ENCODE measurements around the gene NKAIN1.

DNA sequence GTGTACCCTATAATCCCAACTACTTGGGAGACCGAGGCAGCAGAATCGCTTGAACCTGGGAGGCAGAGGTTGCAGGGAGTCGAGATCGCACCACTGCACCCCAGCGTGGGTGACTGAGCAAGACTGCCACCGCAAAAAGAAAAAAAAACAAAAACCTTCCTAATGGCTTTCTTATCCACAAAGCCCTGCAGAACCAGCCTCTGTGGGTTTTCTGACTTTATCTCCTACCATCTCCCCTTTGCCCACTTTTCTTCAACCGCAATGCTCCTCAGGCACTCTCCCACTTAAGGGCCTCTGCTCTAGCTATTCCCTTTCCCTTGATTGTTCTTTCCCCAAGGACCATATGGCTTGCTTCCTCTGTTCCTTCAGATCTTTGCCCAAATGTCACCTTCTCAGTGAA lies 106.3 kb downstream of the NKAIN1 start:
- TF ChIP-seq, protein P1, sequence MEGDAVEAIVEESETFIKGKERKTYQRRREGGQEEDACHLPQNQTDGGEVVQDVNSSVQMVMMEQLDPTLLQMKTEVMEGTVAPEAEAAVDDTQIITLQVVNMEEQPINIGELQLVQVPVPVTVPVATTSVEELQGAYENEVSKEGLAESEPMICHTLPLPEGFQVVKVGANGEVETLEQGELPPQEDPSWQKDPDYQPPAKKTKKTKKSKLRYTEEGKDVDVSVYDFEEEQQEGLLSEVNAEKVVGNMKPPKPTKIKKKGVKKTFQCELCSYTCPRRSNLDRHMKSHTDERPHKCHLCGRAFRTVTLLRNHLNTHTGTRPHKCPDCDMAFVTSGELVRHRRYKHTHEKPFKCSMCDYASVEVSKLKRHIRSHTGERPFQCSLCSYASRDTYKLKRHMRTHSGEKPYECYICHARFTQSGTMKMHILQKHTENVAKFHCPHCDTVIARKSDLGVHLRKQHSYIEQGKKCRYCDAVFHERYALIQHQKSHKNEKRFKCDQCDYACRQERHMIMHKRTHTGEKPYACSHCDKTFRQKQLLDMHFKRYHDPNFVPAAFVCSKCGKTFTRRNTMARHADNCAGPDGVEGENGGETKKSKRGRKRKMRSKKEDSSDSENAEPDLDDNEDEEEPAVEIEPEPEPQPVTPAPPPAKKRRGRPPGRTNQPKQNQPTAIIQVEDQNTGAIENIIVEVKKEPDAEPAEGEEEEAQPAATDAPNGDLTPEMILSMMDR (IDR thresholded peaks at IDR 0.05; ENCODE audit: poor library complexity, severe bottlenecking): no peak
- no peak for TF ChIP-seq EZH2 (IDR thresholded peaks at IDR 0.05; ENCODE audit: borderline replicate concordance, insufficient read depth, low read length, poor library complexity, severe bottlenecking)
- TF ChIP-seq EP300 (conservative IDR thresholded peaks at IDR 0.05; ENCODE audit: poor library complexity, severe bottlenecking): no peak
- no peak for TF ChIP-seq POLR2AphosphoS5 (IDR thresholded peaks at IDR 0.05)
- TF ChIP-seq, protein P2, sequence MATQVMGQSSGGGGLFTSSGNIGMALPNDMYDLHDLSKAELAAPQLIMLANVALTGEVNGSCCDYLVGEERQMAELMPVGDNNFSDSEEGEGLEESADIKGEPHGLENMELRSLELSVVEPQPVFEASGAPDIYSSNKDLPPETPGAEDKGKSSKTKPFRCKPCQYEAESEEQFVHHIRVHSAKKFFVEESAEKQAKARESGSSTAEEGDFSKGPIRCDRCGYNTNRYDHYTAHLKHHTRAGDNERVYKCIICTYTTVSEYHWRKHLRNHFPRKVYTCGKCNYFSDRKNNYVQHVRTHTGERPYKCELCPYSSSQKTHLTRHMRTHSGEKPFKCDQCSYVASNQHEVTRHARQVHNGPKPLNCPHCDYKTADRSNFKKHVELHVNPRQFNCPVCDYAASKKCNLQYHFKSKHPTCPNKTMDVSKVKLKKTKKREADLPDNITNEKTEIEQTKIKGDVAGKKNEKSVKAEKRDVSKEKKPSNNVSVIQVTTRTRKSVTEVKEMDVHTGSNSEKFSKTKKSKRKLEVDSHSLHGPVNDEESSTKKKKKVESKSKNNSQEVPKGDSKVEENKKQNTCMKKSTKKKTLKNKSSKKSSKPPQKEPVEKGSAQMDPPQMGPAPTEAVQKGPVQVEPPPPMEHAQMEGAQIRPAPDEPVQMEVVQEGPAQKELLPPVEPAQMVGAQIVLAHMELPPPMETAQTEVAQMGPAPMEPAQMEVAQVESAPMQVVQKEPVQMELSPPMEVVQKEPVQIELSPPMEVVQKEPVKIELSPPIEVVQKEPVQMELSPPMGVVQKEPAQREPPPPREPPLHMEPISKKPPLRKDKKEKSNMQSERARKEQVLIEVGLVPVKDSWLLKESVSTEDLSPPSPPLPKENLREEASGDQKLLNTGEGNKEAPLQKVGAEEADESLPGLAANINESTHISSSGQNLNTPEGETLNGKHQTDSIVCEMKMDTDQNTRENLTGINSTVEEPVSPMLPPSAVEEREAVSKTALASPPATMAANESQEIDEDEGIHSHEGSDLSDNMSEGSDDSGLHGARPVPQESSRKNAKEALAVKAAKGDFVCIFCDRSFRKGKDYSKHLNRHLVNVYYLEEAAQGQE (IDR thresholded peaks at IDR 0.05; ENCODE audit: borderline replicate concordance): no peak
- TF ChIP-seq MXI1 (conservative IDR thresholded peaks at IDR 0.05; ENCODE audit: poor library complexity, severe bottlenecking): no peak
- TF ChIP-seq SMC3 (conservative IDR thresholded peaks at IDR 0.05; ENCODE audit: poor library complexity): no peak
- TF ChIP-seq RAD21 (conservative IDR thresholded peaks at IDR 0.05): no peak
- no peak for TF ChIP-seq TAF1 (IDR thresholded peaks at IDR 0.05; ENCODE audit: low read depth)

Measured in neural cell (in vitro differentiated cells).